AG04450 (cell line): ENCODE data around the gene UPF3B. TPM values are rescaled to one million over a fixed set of nuclear protein-coding genes. Genes with fewer than 3 reads are reported as not detected.

Source experiments
- CTCF ChIA-PET: fragments of 300-600, 350-600 bp; formaldehyde crosslinking; extraction: SDS; loops from one replicate; lab custom pipeline; 2022; ENCODE audit warnings: antibody characterized with exemption, inconsistent platforms; lab: Charles Lee
- POLR2A ChIA-PET: fragments of 350-600 bp; formaldehyde crosslinking; extraction: SDS; loops from one replicate; lab custom pipeline; 2021; ENCODE audit warnings: antibody characterized with exemption, inconsistent platforms; lab: Yijun Ruan, JAX
- DNase-seq: peaks from one replicate; pipeline ENCODE4 v3.0.0-alpha.2; 2011; ENCODE audit warnings: low read depth, low spot score
- H3K27ac ChIP-seq: one replicate; pipeline ENCODE4 v1.5.1; 2012; ENCODE audit warnings: low read depth, low read length, control low read depth
- H3K27me3 ChIP-seq: one replicate; pipeline ENCODE4 v1.6.0; 2012; ENCODE audit warnings: low read length; ENCODE audit not compliant: control insufficient read depth, insufficient read depth
- H3K4me3 ChIP-seq: 2 replicates; pipeline ENCODE4 v1.5.1; 2011; ENCODE audit warnings: mild to moderate bottlenecking, low read depth, low read length, control low read depth
- H3K9me3 ChIP-seq: 2 replicates; pipeline ENCODE4 v1.5.1; 2012; ENCODE audit warnings: low read length; ENCODE audit not compliant: control insufficient read depth, insufficient read depth
- polyA plus RNA-seq: library from polyadenylated mRNA; depleted of rRNA; stranded (reverse); fragments of >200 nt; gene quantifications from 2 replicates; pipeline ENCODE4 v1.2.3, GENCODE V29; 2011; rRNA removed
- small RNA-seq: library from RNA; depleted of rRNA; stranded (forward); fragments of <200 nt; gene quantifications from one replicate; pipeline ENCODE3, GENCODE V24; 2012; ENCODE audit warnings: low read depth; ENCODE audit not compliant: insufficient read length
- TF ChIP-seq, protein P1 (sequence below): IDR thresholded peaks from 2 replicates; pipeline ENCODE4 v1.5.1; 2011; ENCODE audit warnings: low read depth, low read length, control low read depth, inconsistent platforms

Gene UPF3B
- polyA plus RNA-seq, 1 experiment: 12.4 TPM

- ChIA-PET POLR2A (no interaction called here), CTCF (no interaction called here)
- no peak overlapping the region for H3K27ac ChIP-seq
- no peak overlapping the region for H3K4me3 ChIP-seq
- TF ChIP-seq, protein P1, sequence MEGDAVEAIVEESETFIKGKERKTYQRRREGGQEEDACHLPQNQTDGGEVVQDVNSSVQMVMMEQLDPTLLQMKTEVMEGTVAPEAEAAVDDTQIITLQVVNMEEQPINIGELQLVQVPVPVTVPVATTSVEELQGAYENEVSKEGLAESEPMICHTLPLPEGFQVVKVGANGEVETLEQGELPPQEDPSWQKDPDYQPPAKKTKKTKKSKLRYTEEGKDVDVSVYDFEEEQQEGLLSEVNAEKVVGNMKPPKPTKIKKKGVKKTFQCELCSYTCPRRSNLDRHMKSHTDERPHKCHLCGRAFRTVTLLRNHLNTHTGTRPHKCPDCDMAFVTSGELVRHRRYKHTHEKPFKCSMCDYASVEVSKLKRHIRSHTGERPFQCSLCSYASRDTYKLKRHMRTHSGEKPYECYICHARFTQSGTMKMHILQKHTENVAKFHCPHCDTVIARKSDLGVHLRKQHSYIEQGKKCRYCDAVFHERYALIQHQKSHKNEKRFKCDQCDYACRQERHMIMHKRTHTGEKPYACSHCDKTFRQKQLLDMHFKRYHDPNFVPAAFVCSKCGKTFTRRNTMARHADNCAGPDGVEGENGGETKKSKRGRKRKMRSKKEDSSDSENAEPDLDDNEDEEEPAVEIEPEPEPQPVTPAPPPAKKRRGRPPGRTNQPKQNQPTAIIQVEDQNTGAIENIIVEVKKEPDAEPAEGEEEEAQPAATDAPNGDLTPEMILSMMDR: no peak
- DNase-seq: no peak
- H3K9me3 ChIP-seq: no peaks in the 10 kb centered on the region
- no peaks in the 10 kb centered on the region for H3K27me3 ChIP-seq
Observed at GRCh38 chrX:119801253-119802221, 51.2 kb downstream of the UPF3B start.

GRCh38 chrX:119791437-119792231 lies 61.1 kb downstream of the UPF3B start, which contains the start of gene RPL39:
RPL39 (minus strand) TSS chrX:119791630; CDS start chrX:119791576, 54 bp downstream.
- POLR2A ChIA-PET: interaction anchor here (0.6 to 1.9 kb wide), 19 partner anchors 12 to 459 kb away, joined by 3 to 28 read pairs (median 4); partner anchors contain the start of genes NDUFA1, RNF113A, SOWAHD and UPF3B
- Histone ChIP-seq H3K9me3 (no peaks in the 10 kb centered on the region), H3K27me3 (no peaks in the 10 kb centered on the region), H3K4me3 (peak within 1 kb of the TSS; percentile 75), H3K27ac (peak within 1 kb of the TSS; percentile 75)
- CTCF ChIA-PET: interaction anchor here (1.0 to 1.8 kb wide), 2 partner anchors 61 to 279 kb away, joined by 3 to 4 read pairs; partner anchors contain the start of gene UPF3B
- DNase-seq: peak; percentile 55
- TF ChIP-seq, protein P1: no peak

DNA sequence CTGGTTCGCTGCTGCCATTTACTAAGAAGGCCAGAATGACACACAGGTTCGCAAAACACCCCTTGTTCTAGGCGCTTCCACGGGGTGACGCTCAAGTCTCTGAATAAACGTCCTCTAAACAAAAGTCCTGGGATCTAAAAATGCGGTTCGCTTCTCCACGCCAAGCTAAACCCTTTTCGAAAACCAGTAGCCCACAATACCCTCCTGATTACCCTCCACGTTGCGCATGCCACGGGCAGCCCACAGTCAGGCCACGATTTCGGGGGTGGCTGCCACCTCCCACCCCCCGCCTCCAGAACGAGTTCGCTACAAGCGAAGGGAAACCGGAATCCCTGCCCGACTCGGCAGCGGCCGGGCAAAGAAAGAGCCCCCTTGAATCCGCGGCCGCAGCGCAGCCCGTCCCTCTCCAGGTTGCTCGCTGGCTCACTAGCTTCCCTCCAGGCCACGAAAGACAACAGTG lies 61.8 kb downstream of the UPF3B start:
- Histone ChIP-seq H3K4me3 (peak overlapping the region; percentile 75), H3K27me3 (no peaks in the 10 kb centered on the region), H3K27ac (peak overlapping the region; percentile 75), H3K9me3 (no peaks in the 10 kb centered on the region)
- ChIA-PET CTCF (interaction anchor here (0.5 to 1.8 kb wide), 3 partner anchors 37 to 279 kb away, joined by 3 to 4 read pairs (median 3); partner anchors contain the start of gene UPF3B), POLR2A (interaction anchor here (0.5 to 1.9 kb wide), 14 partner anchors 11 to 460 kb away, joined by 3 to 28 read pairs (median 4); partner anchors contain the start of genes NDUFA1, RNF113A, SOWAHD and UPF3B)
- DNase-seq: no peak
- TF ChIP-seq, protein P1: no peak; the same call in 1 of the 2 replicates

DNA sequence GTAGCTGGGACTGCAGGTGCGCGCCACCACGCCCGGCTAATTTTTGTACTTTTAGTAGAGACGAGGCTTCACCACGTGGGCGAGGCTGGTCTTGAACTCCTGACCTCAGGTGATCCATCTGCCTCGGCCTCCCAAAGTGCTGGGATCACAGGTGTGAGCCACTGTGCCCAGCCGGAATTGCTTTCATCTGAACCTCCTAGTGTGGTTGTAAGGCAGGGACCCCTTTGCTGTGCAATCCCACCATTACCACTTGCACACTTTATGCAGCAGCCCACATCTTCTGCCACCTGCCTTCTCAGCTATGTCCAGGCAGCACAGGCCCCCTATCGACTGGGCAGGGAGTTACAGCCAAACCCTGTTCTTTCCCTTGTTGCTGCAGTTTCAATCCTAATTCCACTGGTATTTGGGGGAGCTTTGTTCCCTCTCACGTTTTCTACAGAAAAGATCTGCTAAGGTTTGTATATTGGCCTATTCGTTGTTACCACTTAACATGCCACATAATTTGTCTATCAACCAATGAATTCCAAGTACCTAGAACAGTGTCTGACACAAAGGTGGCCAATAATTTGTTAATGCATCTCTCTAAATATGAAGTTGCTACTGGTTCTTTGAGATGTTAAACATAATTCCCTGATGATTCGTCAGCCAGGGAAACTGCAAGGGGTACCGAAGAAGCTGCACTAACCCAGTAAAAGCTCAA lies 67.9 kb downstream of the UPF3B start:
- CTCF ChIA-PET: interaction anchor here (0.6 to 1.1 kb wide), 8 partner anchors 23 to 271 kb away, joined by 3 to 5 read pairs (median 4); partner anchors contain the start of gene UPF3B

More for the DNA sequence above, 67.9 kb downstream of the UPF3B start:
- Histone ChIP-seq H3K27ac (no peak overlapping the region), H3K9me3 (no peaks in the 10 kb centered on the region), H3K27me3 (no peaks in the 10 kb centered on the region), H3K4me3 (no peak overlapping the region)
- POLR2A ChIA-PET: interaction anchor here (0.7 to 1.1 kb wide), 5 partner anchors 10 to 178 kb away, joined by 3 to 13 read pairs (median 4); partner anchors contain the start of genes SEPTIN6 and UPF3B
- DNase-seq: no peak
- TF ChIP-seq, protein P1: peak; percentile 59

Small RNA genes within 50 kb of the gene (small RNA-seq; reads per million reads assigned to genes)
- gene SNORA69: 1.3 reads per million

Other genes with a start within 250 kb of the UPF3B start
- 5.0 and 6.4 TPM in 2 replicates for gene NKRF, start 246.5 kb downstream of the UPF3B start, polyA plus RNA-seq
- 34.4 and 37.0 TPM in 2 replicates for gene SEPTIN6, start 159.8 kb downstream of the UPF3B start, polyA plus RNA-seq
- gene SOWAHD, start 94.4 kb downstream of the UPF3B start, polyA plus RNA-seq: 0.25 and 0.31 TPM in 2 replicates
- gene RPL39, start 61.3 kb downstream of the UPF3B start, polyA plus RNA-seq: 1,814 and 2,333 TPM in 2 replicates
- 11.3 and 11.7 TPM in 2 replicates for gene RNF113A, start 18.8 kb upstream of the UPF3B start, polyA plus RNA-seq
- 160 and 215 TPM in 2 replicates for gene NDUFA1, start 18.9 kb upstream of the UPF3B start, polyA plus RNA-seq
- gene AKAP14, start 42.9 kb upstream of the UPF3B start, polyA plus RNA-seq: not detected in 2 replicates
- 3.8 and 5.0 TPM in 2 replicates for gene NKAP, start 90.8 kb upstream of the UPF3B start, polyA plus RNA-seq
- gene RHOXF2B, start 224.7 kb upstream of the UPF3B start, polyA plus RNA-seq: not detected in 2 replicates